K562 (cell line): Measurements from ENCODE around the gene LYPD5. TPM values are rescaled to one million over a fixed set of nuclear protein-coding genes. Genes with fewer than 3 reads are reported as not detected.
A peak's percentile ranks its signal among the peaks of the same experiment; 100 is the strongest.

ENCODE experiments used
- DDX20 ChIP-seq: fragments of 450-650 bp; IDR thresholded peaks from 2 replicates; pipeline ENCODE4 v1.6.1; 2016; ENCODE audit warnings: missing genetic modification characterization, low read depth, mild to moderate bottlenecking, missing compliant biosample characterization, moderate library complexity
- ELF1 ChIP-seq: fragments of 200-800 bp; sonication (Bioruptor generic); IDR thresholded peaks from 2 replicates; pipeline ENCODE4 v1.6.1; 2016; ENCODE audit warnings: missing genetic modification characterization, missing compliant biosample characterization
- NCOA2 ChIP-seq, 2 experiments: fragments of 450-650 bp; IDR thresholded peaks; 2 replicates each; pipeline ENCODE4 v1.6.1; 2018; ENCODE audit warnings: mild to moderate bottlenecking in 2 of 2, moderate library complexity in 1 of 2; ENCODE audit not compliant: partially characterized antibody in 2 of 2
- RFX7 ChIP-seq: fragments of 250-450 bp; sonication (Bioruptor Pico); IDR thresholded peaks from 2 replicates; pipeline ENCODE4 v1.5.1; 2021; ENCODE audit warnings: mild to moderate bottlenecking
- SRSF9 ChIP-seq: fragments of 200-400 bp; formaldehyde crosslinking; IDR thresholded peaks from 2 replicates; pipeline ENCODE4 v1.6.1; 2017; ENCODE audit warnings: low read depth, low read length, borderline replicate concordance
- polyA plus RNA-seq, 8 experiments: library from polyadenylated mRNA; depleted of rRNA in 4 of 8; stranded (reverse) in 5 of 8; unstranded in 3 of 8; fragments of >200 nt; fragmentation: Nextera tagmentation in 2 of 8; fragmentation: Illumina TruSeq in 1 of 8; extraction: Ambion mirVana in 2 of 8; extraction: Trizol in 1 of 8; gene quantifications; 2 replicates each; pipeline versions ENCODE4 v1.2.1 to v1.2.3, GENCODE V29; 2011 to 2014; ENCODE audit warnings: inconsistent platforms in 1 of 8, missing spikeins in 1 of 8
- total RNA-seq, 7 experiments: library from RNA; depleted of rRNA in 6 of 7; stranded (reverse); fragments of >200 nt in 6 of 7; fragmentation: Illumina TruSeq in 2 of 7; extraction: Trizol in 2 of 7; gene quantifications; 2 replicates each; pipeline versions ENCODE4 v1.2.1 to v1.2.3, GENCODE V29; 2011 to 2021; ENCODE audit warnings: low replicate concordance in 1 of 7
- TF ChIP-seq, protein P1 (sequence below), 2 experiments: fragments of 450-650 bp; formaldehyde crosslinking in 1 of 2; IDR thresholded peaks; 2 replicates each; pipeline versions ENCODE4 v1.4.0 to v1.6.1; 2014 to 2020; ENCODE audit warnings: mild to moderate bottlenecking in 2 of 2, borderline replicate concordance in 1 of 2, low read depth in 1 of 2
- TF ChIP-seq, protein P2 (sequence below): fragments of 450-650 bp; IDR thresholded peaks from one replicate; pipeline ENCODE4 v1.6.1; 2018; ENCODE audit warnings: mild to moderate bottlenecking, moderate library complexity; ENCODE audit not compliant: partially characterized antibody
- TF ChIP-seq, protein P3 (sequence below): sonication (generic); formaldehyde crosslinking; IDR thresholded peaks from 2 replicates; pipeline ENCODE4 v1.8.1; 2023; ENCODE audit warnings: mild to moderate bottlenecking, missing genetic modification reagents, moderate library complexity

Gene LYPD5
- total and polyA plus RNA-seq, 9 of the 15 experiments (the other 6 are each of a cell fraction or from before 2014, with no cell fraction given): 0.03 to 0.22 (median 0.10) TPM; not detected in 3

DNA sequence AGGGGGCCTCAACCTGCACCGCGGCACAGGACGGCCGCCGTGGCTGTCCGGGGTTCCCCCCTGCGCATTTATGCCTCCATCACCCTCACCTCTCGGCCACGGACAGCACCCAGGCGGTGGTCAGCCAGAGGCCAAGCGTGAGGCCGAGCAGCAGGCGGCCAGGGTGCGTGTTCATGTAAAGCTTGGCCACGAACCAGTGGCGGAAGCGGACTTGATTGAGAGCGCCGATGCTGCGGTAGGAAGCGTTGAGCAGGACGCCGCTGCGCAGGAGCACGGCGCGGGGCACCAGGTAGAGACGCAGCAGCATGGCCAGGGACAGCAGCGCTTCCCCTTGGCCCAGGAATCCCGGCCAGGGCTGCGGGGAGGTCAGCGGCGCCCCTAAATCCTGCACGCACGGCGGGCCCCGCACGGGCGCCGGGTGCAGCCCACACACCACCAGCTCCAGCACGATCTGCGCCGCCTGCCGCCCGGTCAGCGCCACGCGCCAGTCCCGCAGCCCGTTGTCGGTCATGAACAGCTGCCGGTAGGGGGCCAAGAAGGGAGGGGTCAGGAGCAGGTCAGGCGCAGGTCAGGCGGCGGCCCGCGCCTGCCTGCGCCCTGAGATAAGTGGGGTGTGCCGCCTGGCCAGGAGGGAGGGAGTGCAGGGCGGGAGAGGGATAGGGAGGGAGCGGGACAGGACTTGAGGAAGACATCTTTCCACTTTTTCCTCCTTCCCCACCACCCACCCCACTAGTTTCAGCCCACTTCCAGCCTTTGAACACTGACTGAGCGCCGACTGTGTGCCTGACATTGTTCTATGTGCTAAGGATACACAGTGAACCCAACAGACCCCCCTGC, 27.9 kb downstream of the LYPD5 start (continued):
- TF ChIP-seq, protein P1, sequence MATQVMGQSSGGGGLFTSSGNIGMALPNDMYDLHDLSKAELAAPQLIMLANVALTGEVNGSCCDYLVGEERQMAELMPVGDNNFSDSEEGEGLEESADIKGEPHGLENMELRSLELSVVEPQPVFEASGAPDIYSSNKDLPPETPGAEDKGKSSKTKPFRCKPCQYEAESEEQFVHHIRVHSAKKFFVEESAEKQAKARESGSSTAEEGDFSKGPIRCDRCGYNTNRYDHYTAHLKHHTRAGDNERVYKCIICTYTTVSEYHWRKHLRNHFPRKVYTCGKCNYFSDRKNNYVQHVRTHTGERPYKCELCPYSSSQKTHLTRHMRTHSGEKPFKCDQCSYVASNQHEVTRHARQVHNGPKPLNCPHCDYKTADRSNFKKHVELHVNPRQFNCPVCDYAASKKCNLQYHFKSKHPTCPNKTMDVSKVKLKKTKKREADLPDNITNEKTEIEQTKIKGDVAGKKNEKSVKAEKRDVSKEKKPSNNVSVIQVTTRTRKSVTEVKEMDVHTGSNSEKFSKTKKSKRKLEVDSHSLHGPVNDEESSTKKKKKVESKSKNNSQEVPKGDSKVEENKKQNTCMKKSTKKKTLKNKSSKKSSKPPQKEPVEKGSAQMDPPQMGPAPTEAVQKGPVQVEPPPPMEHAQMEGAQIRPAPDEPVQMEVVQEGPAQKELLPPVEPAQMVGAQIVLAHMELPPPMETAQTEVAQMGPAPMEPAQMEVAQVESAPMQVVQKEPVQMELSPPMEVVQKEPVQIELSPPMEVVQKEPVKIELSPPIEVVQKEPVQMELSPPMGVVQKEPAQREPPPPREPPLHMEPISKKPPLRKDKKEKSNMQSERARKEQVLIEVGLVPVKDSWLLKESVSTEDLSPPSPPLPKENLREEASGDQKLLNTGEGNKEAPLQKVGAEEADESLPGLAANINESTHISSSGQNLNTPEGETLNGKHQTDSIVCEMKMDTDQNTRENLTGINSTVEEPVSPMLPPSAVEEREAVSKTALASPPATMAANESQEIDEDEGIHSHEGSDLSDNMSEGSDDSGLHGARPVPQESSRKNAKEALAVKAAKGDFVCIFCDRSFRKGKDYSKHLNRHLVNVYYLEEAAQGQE (IDR thresholded peaks at IDR 0.05; ENCODE audit: borderline replicate concordance): peak; percentile 81
- TF ChIP-seq, protein P1 (CRISPR knock-in tag; IDR thresholded peaks at IDR 0.05; ENCODE audit: low read depth): peak; percentile 15; the same call in 1 of the 2 replicates
- no peak for TF ChIP-seq DDX20
- TF ChIP-seq, protein P2, sequence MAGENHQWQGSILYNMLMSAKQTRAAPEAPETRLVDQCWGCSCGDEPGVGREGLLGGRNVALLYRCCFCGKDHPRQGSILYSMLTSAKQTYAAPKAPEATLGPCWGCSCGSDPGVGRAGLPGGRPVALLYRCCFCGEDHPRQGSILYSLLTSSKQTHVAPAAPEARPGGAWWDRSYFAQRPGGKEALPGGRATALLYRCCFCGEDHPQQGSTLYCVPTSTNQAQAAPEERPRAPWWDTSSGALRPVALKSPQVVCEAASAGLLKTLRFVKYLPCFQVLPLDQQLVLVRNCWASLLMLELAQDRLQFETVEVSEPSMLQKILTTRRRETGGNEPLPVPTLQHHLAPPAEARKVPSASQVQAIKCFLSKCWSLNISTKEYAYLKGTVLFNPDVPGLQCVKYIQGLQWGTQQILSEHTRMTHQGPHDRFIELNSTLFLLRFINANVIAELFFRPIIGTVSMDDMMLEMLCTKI: no peak
- TF ChIP-seq NCOA2 (IDR thresholded peaks at IDR 0.05; ENCODE audit: partially characterized antibody in 2 of 2): peak in 1 of 2 experiments; percentile 93
- TF ChIP-seq RFX7: no peak
- peak; percentile 21 for TF ChIP-seq ELF1 (tag)
- TF ChIP-seq, protein P3, sequence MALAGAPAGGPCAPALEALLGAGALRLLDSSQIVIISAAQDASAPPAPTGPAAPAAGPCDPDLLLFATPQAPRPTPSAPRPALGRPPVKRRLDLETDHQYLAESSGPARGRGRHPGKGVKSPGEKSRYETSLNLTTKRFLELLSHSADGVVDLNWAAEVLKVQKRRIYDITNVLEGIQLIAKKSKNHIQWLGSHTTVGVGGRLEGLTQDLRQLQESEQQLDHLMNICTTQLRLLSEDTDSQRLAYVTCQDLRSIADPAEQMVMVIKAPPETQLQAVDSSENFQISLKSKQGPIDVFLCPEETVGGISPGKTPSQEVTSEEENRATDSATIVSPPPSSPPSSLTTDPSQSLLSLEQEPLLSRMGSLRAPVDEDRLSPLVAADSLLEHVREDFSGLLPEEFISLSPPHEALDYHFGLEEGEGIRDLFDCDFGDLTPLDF (CRISPR knock-in tag): peak; percentile 92
- TF ChIP-seq SRSF9: no peak
